PC-3 (cell line): ENCODE data around the gene MYO9A. TPM values are rescaled to one million over a fixed set of nuclear protein-coding genes. Genes with fewer than 3 reads are reported as not detected.

ENCODE experiments used
- ATAC-seq: fragments of 200-7000 bp; cut with Tn5 transposase; 2 replicates; pipeline ENCODE4 v1.9.1; 2020; ENCODE audit warnings: mild to moderate bottlenecking, moderate library complexity
- BruUV-seq: library from RNA; stranded (reverse); fragments of 400-500 nt; replicated peaks from 2 replicates; lab custom pipeline; 2021; lab: Mats Ljungman, UMichigan
- CTCF ChIA-PET: fragments of 300-600 bp; sonication (Branson Sonifier 250); formaldehyde crosslinking; loops from one replicate; lab custom pipeline; 2022; ENCODE audit warnings: antibody characterized with exemption; lab: Charles Lee
- POLR2A ChIA-PET: fragments of 300-600 bp; sonication (Branson Sonifier 250); formaldehyde crosslinking; loops from one replicate; lab custom pipeline; 2022; ENCODE audit warnings: antibody characterized with exemption; ENCODE audit not compliant: unreplicated experiment; lab: Charles Lee
- DNase-seq: peaks from one replicate; pipeline ENCODE4 v3.0.0-alpha.2; 2015
- H2AFZ ChIP-seq: fragments of 300-600 bp; sonication (generic); 2 replicates; pipeline ENCODE4 v1.6.0; 2016; ENCODE audit warnings: antibody characterized with exemption, low read length
- H3F3A ChIP-seq: fragments of 300-600 bp; sonication (generic); one replicate; pipeline ENCODE4 v1.6.0; 2017; ENCODE audit warnings: antibody characterized with exemption, low read length, control low read depth, mild to moderate bottlenecking; ENCODE audit not compliant: unreplicated experiment
- H3K27ac ChIP-seq: fragments of 300-600 bp; sonication (generic); 2 replicates; pipeline ENCODE4 v1.5.1; 2016; ENCODE audit warnings: mild to moderate bottlenecking, low read length
- H3K27me3 ChIP-seq: fragments of 300-600 bp; sonication (generic); 2 replicates; pipeline ENCODE4 v1.6.1; 2016; ENCODE audit warnings: low read length, mixed read lengths
- H3K36me3 ChIP-seq: fragments of 300-600 bp; sonication (generic); 2 replicates; pipeline ENCODE4 v1.6.1; 2016; ENCODE audit warnings: low read depth, mixed run types, low read length, mixed read lengths
- H3K4me1 ChIP-seq: fragments of 300-600 bp; sonication (generic); 2 replicates; pipeline ENCODE4 v1.5.1; 2016; ENCODE audit warnings: low read length; ENCODE audit not compliant: insufficient read depth
- H3K4me2 ChIP-seq: fragments of 300-600 bp; sonication (generic); 2 replicates; pipeline ENCODE4 v1.6.0; 2016; ENCODE audit warnings: low read length
- H3K4me3 ChIP-seq: fragments of 300-600 bp; sonication (generic); 2 replicates; pipeline ENCODE4 v1.5.1; 2016; ENCODE audit warnings: mild to moderate bottlenecking, low read length, mixed read lengths
- H3K79me2 ChIP-seq: fragments of 300-600 bp; sonication (generic); 2 replicates; pipeline ENCODE4 v1.6.1; 2017; ENCODE audit warnings: low read length, mixed read lengths
- H3K9ac ChIP-seq: fragments of 300-600 bp; sonication (generic); 2 replicates; pipeline ENCODE4 v1.6.0; 2016; ENCODE audit warnings: mild to moderate bottlenecking, low read length
- H3K9me2 ChIP-seq: fragments of 300-600 bp; sonication (generic); replicated peaks from 2 replicates; pipeline ENCODE4 v1.6.1; 2016; ENCODE audit warnings: mixed run types, low read length, mixed read lengths
- H3K9me3 ChIP-seq: fragments of 300-600 bp; sonication (generic); 2 replicates; pipeline ENCODE4 v1.6.1; 2016; ENCODE audit warnings: low read length, mixed read lengths
- H4K20me1 ChIP-seq: fragments of 300-600 bp; sonication (generic); 2 replicates; pipeline ENCODE4 v1.6.1; 2016; ENCODE audit warnings: low read length, mixed read lengths
- EZH2 ChIP-seq: fragments of 300-600 bp; sonication (generic); IDR thresholded peaks from one replicate; pipeline ENCODE4 v1.6.1; 2017; ENCODE audit warnings: antibody characterized with exemption, mild to moderate bottlenecking, low read length; ENCODE audit not compliant: unreplicated experiment
- EZH2phosphoT487 ChIP-seq: fragments of 300-600 bp; sonication (generic); IDR thresholded peaks from 2 replicates; pipeline ENCODE4 v1.6.1; 2018; ENCODE audit warnings: mild to moderate bottlenecking, antibody characterized with exemption, low read length, borderline replicate concordance
- intact Hi-C: fragments of 100-400 bp; cut with micrococcal nuclease; formaldehyde crosslinking; loops from 2 replicates; pipeline ENCODE4 v1.9.0; 2023
- total RNA-seq: library from RNA; depleted of rRNA; stranded (reverse); fragments of >200 nt; gene quantifications from 2 replicates; pipeline ENCODE4 v1.2.3, GENCODE V29; 2014
- TF ChIP-seq, protein P1 (sequence below): fragments of 300-600 bp; sonication (generic); conservative IDR thresholded peaks from 2 replicates; pipeline ENCODE4 v1.5.1; 2017; ENCODE audit warnings: antibody characterized with exemption, low read depth, mild to moderate bottlenecking, low read length

MYO9A gene
- total RNA-seq, 1 experiment from 2014 or later, result 18.3 TPM

DNA sequence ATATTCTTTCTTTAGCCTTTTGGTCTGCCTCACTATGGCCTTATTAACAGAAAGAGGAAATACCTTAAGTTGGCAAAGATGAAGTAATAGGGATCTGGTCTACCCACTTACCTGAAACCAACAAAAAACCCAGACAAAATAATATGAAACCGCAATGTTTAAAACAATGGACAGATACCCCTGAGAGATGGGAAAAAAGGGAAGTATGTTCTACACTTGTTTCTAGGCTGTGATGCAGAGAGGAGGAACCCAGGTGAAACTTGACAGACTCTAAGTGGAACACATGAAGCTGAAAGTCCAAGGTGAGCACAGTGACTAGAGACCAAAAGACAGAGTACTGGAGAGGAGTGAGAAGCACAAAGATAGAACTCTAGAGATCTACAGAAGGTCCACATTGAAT is 229.2 kb downstream of the MYO9A start:
- CTCF ChIA-PET, result no interaction called here
- H2AFZ ChIP-seq, result no peak overlapping the region
- BruUV-seq, result no TSS peak

GRCh38 chr15:71885390-71885789 is 232.6 kb downstream of the MYO9A start:
- POLR2A ChIA-PET, result no interaction called here
- ATAC-seq, result no peak
- CTCF ChIA-PET, result no interaction called here

More for the DNA sequence above, 229.2 kb downstream of the MYO9A start:
- H3K27ac ChIP-seq, result no peak overlapping the region
- intact Hi-C loops, result no loop called here
- DNase-seq (no peak), ATAC-seq (no peak)
- 0 out of 2 replicates have a peak, but pooled peaks cover 4% of the 10 kb centered on the region for H3K4me1 ChIP-seq
- TF ChIP-seq, protein P1, sequence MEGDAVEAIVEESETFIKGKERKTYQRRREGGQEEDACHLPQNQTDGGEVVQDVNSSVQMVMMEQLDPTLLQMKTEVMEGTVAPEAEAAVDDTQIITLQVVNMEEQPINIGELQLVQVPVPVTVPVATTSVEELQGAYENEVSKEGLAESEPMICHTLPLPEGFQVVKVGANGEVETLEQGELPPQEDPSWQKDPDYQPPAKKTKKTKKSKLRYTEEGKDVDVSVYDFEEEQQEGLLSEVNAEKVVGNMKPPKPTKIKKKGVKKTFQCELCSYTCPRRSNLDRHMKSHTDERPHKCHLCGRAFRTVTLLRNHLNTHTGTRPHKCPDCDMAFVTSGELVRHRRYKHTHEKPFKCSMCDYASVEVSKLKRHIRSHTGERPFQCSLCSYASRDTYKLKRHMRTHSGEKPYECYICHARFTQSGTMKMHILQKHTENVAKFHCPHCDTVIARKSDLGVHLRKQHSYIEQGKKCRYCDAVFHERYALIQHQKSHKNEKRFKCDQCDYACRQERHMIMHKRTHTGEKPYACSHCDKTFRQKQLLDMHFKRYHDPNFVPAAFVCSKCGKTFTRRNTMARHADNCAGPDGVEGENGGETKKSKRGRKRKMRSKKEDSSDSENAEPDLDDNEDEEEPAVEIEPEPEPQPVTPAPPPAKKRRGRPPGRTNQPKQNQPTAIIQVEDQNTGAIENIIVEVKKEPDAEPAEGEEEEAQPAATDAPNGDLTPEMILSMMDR, result no peak
- TF ChIP-seq EZH2 (no peak), EZH2phosphoT487 (no peak)
- no peak overlapping the region for H3K4me2 ChIP-seq
- H3K4me3 ChIP-seq, result no peak overlapping the region
- H4K20me1 ChIP-seq, result no peaks in the 10 kb centered on the region
- H3K36me3 ChIP-seq, result peaks cover 5% of the 10 kb centered on the region; the same call in 1 of the 2 replicates
- no peaks in the 10 kb centered on the region for H3K9me3 ChIP-seq
- no peaks in the 10 kb centered on the region for H3F3A ChIP-seq
- POLR2A ChIA-PET, result no interaction called here
- no peaks in the 10 kb centered on the region for H3K79me2 ChIP-seq
- no peaks in the 10 kb centered on the region for H3K9me2 ChIP-seq
- no peaks in the 10 kb centered on the region for H3K27me3 ChIP-seq
- H3K9ac ChIP-seq, result no peak overlapping the region

DNA sequence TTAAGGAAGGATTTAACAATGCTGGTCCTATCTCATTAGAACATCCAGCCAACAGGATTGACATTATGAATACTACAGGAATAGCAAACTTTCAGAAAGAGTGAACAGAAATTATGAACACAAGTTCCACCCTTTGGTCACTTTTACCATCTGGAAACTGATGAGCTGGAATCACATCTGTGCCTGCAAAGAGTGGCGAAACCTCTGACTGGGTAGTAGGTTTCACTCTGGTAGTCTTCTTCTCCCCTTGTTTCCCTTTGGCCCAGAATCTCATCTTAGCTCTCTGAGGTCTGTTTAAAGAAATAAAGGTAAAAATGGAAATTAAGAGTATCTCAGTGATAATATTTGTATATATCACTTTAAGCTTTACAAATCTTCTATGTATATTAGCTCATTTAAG is 234.5 kb downstream of the MYO9A start:
- no peak for DNase-seq
- Histone ChIP-seq H3K4me2 (no peak overlapping the region), H2AFZ (no peak overlapping the region), H3K9me3 (no peaks in the 10 kb centered on the region), H3F3A (no peaks in the 10 kb centered on the region), H3K4me3 (no peak overlapping the region), H3K4me1 (no peaks in the 10 kb centered on the region), H3K79me2 (no peaks in the 10 kb centered on the region), H3K9me2 (no peaks in the 10 kb centered on the region), H4K20me1 (no peaks in the 10 kb centered on the region), H3K27ac (no peak overlapping the region), H3K27me3 (no peaks in the 10 kb centered on the region), H3K9ac (no peak overlapping the region), H3K36me3 (no peaks in the 10 kb centered on the region)
- POLR2A ChIA-PET, result no interaction called here
- CTCF ChIA-PET, result no interaction called here
- intact Hi-C loops, result no loop called here
- BruUV-seq, result no TSS peak
- no peak for TF ChIP-seq EZH2
- TF ChIP-seq, protein P1, result no peak
- no peak for TF ChIP-seq EZH2phosphoT487
- no peak for ATAC-seq

More at GRCh38 chr15:71885390-71885789, 232.6 kb downstream of the MYO9A start:
- intact Hi-C loops, result no loop called here
- no peak for DNase-seq
- Histone ChIP-seq H4K20me1 (no peaks in the 10 kb centered on the region), H2AFZ (no peak overlapping the region), H3K4me1 (no peaks in the 10 kb centered on the region), H3K79me2 (no peaks in the 10 kb centered on the region), H3K27ac (no peak overlapping the region), H3K4me3 (no peak overlapping the region), H3K36me3 (no peaks in the 10 kb centered on the region), H3F3A (no peaks in the 10 kb centered on the region), H3K9me2 (no peaks in the 10 kb centered on the region), H3K4me2 (no peak overlapping the region), H3K9me3 (no peaks in the 10 kb centered on the region), H3K9ac (no peak overlapping the region), H3K27me3 (no peaks in the 10 kb centered on the region)
- TF ChIP-seq EZH2phosphoT487 (no peak), EZH2 (no peak)
- TF ChIP-seq, protein P1, result no peak
- no TSS peak for BruUV-seq
